Activated CD4-positive, alpha-beta memory T cell treated with anti-CD3 and anti-CD28 coated beads for 36 hours (primary cell): ENCODE measurements around the gene NYNRIN. TPM values are rescaled to one million over a fixed set of nuclear protein-coding genes. Genes with fewer than 3 reads are reported as not detected.
"Not testable (repeated sequence)": the region's sequence is repeated elsewhere in the genome, so short reads cannot be mapped to it uniquely, and the experiment has no call there.

Experiments
- CTCF ChIA-PET: fragments of 350-600 bp; sonication (Branson Sonifier 250); formaldehyde crosslinking; loops from one replicate; lab custom pipeline; 2021; ENCODE audit warnings: antibody characterized with exemption, inconsistent platforms; lab: Charles Lee
- POLR2A ChIA-PET: fragments of 350-600 bp; sonication (Branson Sonifier 250); formaldehyde crosslinking; loops from one replicate; lab custom pipeline; 2021; ENCODE audit warnings: antibody characterized with exemption; lab: Charles Lee
- DNase-seq: peaks from one replicate; pipeline ENCODE4 v3.0.0-alpha.2; 2020
- H3K27ac Mint-ChIP-seq: one replicate; pipeline ENCODE4 v1.8.0; 2021; ENCODE audit warnings: mixed read lengths
- H3K27me3 Mint-ChIP-seq: one replicate; pipeline ENCODE4 v1.8.0; 2021; ENCODE audit warnings: mixed read lengths
- H3K36me3 Mint-ChIP-seq: one replicate; pipeline ENCODE4 v1.8.0; 2021; ENCODE audit warnings: mixed read lengths
- H3K4me1 Mint-ChIP-seq: one replicate; pipeline ENCODE4 v1.8.0; 2021; ENCODE audit warnings: low read depth, mixed read lengths
- H3K4me3 Mint-ChIP-seq: one replicate; pipeline ENCODE4 v1.8.0; 2021; ENCODE audit warnings: mild to moderate bottlenecking, mixed read lengths
- H3K9me3 Mint-ChIP-seq: one replicate; pipeline ENCODE4 v1.8.0; 2021; ENCODE audit warnings: mixed read lengths
- intact Hi-C: fragments of 100-400 bp; cut with micrococcal nuclease; formaldehyde crosslinking; loops from one replicate; pipeline ENCODE4 v1.15.1; 2023
- total RNA-seq, 2 experiments: library from RNA; stranded (reverse); gene quantifications; one replicate each; pipeline ENCODE4 v1.2.3, GENCODE V29; 2021

NYNRIN gene
- total RNA-seq, 2 experiments from 2014 or later = 0.02 to 0.22 TPM

GRCh38 chr14:24382064-24382371 lies 16.8 kb upstream of the NYNRIN start:
- H3K36me3 Mint-ChIP-seq = no peaks in the 10 kb centered on the region
- no peak overlapping the region for H3K27ac Mint-ChIP-seq
- POLR2A ChIA-PET = no interaction called here
- CTCF ChIA-PET = interaction anchor here (1.3 to 1.6 kb wide), 2 partner anchors 48 to 49 kb away, joined by 3 to 4 read pairs; no protein-coding TSS in a partner anchor
- DNase-seq = no peak
- intact Hi-C loops = no loop called here
- H3K27me3 Mint-ChIP-seq = peaks cover 5% of the 10 kb centered on the region
- H3K9me3 Mint-ChIP-seq = no peaks in the 10 kb centered on the region
- H3K4me1 Mint-ChIP-seq = peaks cover 3% of the 10 kb centered on the region
- H3K4me3 Mint-ChIP-seq = no peak overlapping the region

DNA sequence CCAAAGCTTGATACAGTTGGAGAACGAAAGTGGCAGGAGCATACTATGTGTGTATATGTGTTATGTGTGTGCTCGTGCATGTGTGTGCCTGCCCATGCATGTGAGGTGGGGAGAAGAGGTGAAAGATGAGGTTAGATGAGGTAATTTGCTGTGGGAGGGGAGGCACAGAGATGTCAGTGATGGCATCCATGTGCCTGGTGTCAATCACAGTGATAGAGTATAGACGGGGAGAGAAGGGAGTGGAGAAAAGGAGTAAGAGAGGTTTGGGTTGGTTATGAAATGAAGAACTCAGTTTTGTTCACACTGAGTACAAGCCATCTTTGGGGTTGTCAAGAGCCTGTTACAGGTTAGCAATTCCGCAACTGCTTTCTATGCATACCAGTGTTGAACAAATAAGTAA lies 14.6 kb upstream of the NYNRIN start:
- CTCF ChIA-PET = interaction anchor here (1.1 kb wide), 1 partner anchor 51 kb away, joined by 3 read pairs; no protein-coding TSS in a partner anchor
- POLR2A ChIA-PET = no interaction called here
- Mint-ChIP-seq H3K27me3 (peaks cover 5% of the 10 kb centered on the region), H3K36me3 (no peaks in the 10 kb centered on the region), H3K4me1 (peaks cover 3% of the 10 kb centered on the region), H3K9me3 (no peaks in the 10 kb centered on the region), H3K27ac (no peak overlapping the region), H3K4me3 (no peak overlapping the region)
- intact Hi-C loops = no loop called here
- no peak for DNase-seq

- POLR2A ChIA-PET = no interaction called here
- H3K27ac Mint-ChIP-seq = no peak overlapping the region
- H3K9me3 Mint-ChIP-seq = no peaks in the 10 kb centered on the region
- intact Hi-C loops = no loop called here
- no peak overlapping the region for H3K4me3 Mint-ChIP-seq
- H3K4me1 Mint-ChIP-seq = peaks cover 3% of the 10 kb centered on the region
- H3K36me3 Mint-ChIP-seq = no peaks in the 10 kb centered on the region
- peaks cover 7% of the 10 kb centered on the region for H3K27me3 Mint-ChIP-seq
- no peak for DNase-seq
- CTCF ChIA-PET = interaction anchor here (1.1 kb wide), 1 partner anchor 52 kb away, joined by 3 read pairs; no protein-coding TSS in a partner anchor
Measured at GRCh38 chr14:24385524-24385923, 13.3 kb upstream of the NYNRIN start.

GRCh38 chr14:24387009-24387345 lies 11.8 kb upstream of the NYNRIN start:
- Mint-ChIP-seq H3K9me3 (no peaks in the 10 kb centered on the region), H3K4me3 (no peak overlapping the region), H3K27me3 (peaks cover 11% of the 10 kb centered on the region), H3K4me1 (no peaks in the 10 kb centered on the region), H3K27ac (no peak overlapping the region), H3K36me3 (no peaks in the 10 kb centered on the region)
- intact Hi-C loops = no loop called here
- ChIA-PET CTCF (interaction anchor here (1.5 kb wide), 1 partner anchor 45 kb away, joined by 4 read pairs; no protein-coding TSS in a partner anchor), POLR2A (no interaction called here)
- no peak for DNase-seq

GRCh38 chr14:24387579-24387978 lies 11.2 kb upstream of the NYNRIN start:
- DNase-seq, POLR2A ChIA-PET, H3K4me1 Mint-ChIP-seq, H3K27ac Mint-ChIP-seq, H3K4me3 Mint-ChIP-seq, intact Hi-C loops, H3K9me3 Mint-ChIP-seq, H3K36me3 Mint-ChIP-seq: not testable (repeated sequence)
- peaks cover 14% of the 10 kb centered on the region for H3K27me3 Mint-ChIP-seq
- CTCF ChIA-PET = interaction anchor here (1.5 kb wide), 1 partner anchor 44 kb away, joined by 4 read pairs; no protein-coding TSS in a partner anchor

DNA sequence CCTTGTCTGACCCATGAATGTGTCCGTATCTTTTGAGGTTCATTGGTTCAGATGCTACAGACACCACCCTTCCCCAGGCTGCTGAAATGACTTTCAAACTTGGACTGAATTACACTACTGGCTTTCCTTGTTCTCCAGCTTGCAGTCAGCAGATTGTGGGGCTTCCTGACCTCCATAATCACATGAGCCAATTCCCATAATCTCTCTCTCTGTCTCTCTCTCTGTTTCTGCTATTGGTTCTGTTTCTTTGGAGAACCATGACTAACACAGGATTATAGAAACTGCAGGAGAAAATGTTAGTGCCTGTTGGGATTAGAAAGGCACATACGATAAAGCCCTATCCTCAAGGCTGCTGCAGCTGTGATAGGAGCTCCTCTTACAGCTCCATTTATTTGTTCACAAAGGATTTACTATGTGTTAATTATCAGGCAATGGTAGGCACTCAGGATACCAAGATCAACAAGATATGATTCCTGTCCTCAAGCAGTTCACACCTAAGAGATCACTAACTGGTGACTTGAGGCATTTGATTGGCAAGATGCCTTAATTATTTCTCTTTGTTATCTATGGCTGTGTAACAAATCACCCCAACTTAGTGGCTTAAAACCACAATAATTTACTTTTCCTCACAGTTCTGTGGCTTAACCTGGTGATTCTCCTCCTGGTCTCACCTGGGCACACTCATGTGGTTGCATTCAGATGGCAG lies 10.2 kb upstream of the NYNRIN start:
- Mint-ChIP-seq H3K4me1 (no peaks in the 10 kb centered on the region), H3K27me3 (peaks cover 15% of the 10 kb centered on the region), H3K36me3 (no peaks in the 10 kb centered on the region), H3K27ac (no peak overlapping the region), H3K4me3 (no peak overlapping the region), H3K9me3 (no peaks in the 10 kb centered on the region)
- intact Hi-C loops = no loop called here
- CTCF ChIA-PET = interaction anchor here (1.0 kb wide), 1 partner anchor 15 kb away, joined by 3 read pairs; no protein-coding TSS in a partner anchor
- POLR2A ChIA-PET = no interaction called here
- DNase-seq = no peak

- H3K36me3 Mint-ChIP-seq = no peaks in the 10 kb centered on the region
- CTCF ChIA-PET = interaction anchor here (1.0 kb wide), 1 partner anchor 16 kb away, joined by 3 read pairs; no protein-coding TSS in a partner anchor
- intact Hi-C loops = no loop called here
- POLR2A ChIA-PET = no interaction called here
- no peak overlapping the region for H3K4me3 Mint-ChIP-seq
- no peak for DNase-seq
- no peaks in the 10 kb centered on the region for H3K9me3 Mint-ChIP-seq
- no peaks in the 10 kb centered on the region for H3K4me1 Mint-ChIP-seq
- H3K27me3 Mint-ChIP-seq = peaks cover 13% of the 10 kb centered on the region
- H3K27ac Mint-ChIP-seq = no peak overlapping the region
Measured at GRCh38 chr14:24389226-24389848, 9.5 kb upstream of the NYNRIN start.

DNA sequence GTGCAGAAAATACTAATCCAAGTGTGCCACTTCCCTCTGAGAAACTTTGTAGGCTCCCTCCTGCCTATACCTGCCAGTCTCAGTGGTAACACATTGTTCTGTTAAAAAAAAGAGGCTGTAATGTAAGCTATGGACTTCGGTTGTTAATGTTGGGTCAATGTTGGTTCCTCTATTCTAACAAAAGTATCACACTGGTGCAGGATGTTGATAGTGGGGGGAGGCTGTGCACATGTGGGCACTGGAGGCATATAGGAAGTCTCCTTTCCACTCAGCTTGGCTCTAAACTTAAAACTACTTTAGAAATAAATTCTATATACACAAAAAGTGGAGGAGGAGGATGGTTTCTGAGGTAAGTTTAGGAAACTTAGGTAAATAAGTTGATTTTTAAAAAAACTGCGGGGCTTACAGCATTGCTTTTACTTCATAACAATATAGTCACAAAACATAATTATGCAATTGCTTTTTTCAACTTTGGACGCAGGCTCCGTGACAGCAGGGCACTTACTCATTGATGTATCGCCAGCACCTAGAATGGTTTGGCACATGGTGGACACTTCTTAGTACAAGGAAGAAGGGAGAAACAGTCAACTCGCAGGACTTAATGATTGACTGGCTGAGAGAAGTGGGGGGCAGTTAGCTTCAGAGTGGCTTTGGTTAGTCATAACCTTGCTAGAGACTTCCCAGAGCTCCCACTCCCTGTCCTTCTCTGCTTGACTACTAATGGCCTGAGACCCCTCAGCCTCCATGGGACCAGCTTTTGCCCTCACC lies 7.9 kb upstream of the NYNRIN start:
- Mint-ChIP-seq H3K36me3 (no peaks in the 10 kb centered on the region), H3K9me3 (no peaks in the 10 kb centered on the region), H3K27ac (no peak overlapping the region), H3K4me1 (no peaks in the 10 kb centered on the region), H3K27me3 (peaks cover 10% of the 10 kb centered on the region), H3K4me3 (no peak overlapping the region)
- intact Hi-C loops = no loop called here
- ChIA-PET CTCF (no interaction called here), POLR2A (no interaction called here)
- DNase-seq = no peak

- H3K4me3 Mint-ChIP-seq = no peak overlapping the region
Measured at GRCh38 chr14:24392325-24393091, 6.3 kb upstream of the NYNRIN start.

DNA sequence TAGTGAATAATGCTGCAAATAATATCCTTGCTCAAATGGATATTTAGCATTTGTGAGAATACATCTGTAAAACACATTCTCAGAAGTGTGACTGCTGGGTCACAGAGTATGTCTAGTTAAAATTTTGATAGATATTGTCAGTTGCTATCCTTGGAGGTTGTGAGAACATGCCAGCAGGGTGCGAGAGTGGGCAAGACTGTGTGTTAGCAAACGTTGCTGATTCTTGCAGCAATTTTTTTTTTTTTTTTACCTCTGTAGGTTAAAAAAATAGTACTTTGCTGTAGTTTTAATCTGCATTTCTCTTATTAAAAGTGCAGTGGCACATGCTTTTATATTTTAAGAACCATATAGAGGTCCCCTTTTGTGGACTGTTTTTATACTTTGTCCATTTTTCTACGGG lies 4.5 kb upstream of the NYNRIN start:
- POLR2A ChIA-PET = no interaction called here
- no peak overlapping the region for H3K4me3 Mint-ChIP-seq
- H3K27me3 Mint-ChIP-seq = peaks cover 10% of the 10 kb centered on the region
- CTCF ChIA-PET = no interaction called here
- H3K9me3 Mint-ChIP-seq = no peaks in the 10 kb centered on the region
- intact Hi-C loops = no loop called here
- DNase-seq = no peak
- H3K4me1 Mint-ChIP-seq = peaks cover 2% of the 10 kb centered on the region
- no peaks in the 10 kb centered on the region for H3K36me3 Mint-ChIP-seq
- no peak overlapping the region for H3K27ac Mint-ChIP-seq

More at GRCh38 chr14:24392325-24393091, 6.3 kb upstream of the NYNRIN start:
- intact Hi-C loops = no loop called here
- POLR2A ChIA-PET = no interaction called here
- no peak for DNase-seq
- Mint-ChIP-seq H3K27me3 (peaks cover 10% of the 10 kb centered on the region), H3K9me3 (no peaks in the 10 kb centered on the region), H3K36me3 (no peaks in the 10 kb centered on the region), H3K27ac (no peak overlapping the region), H3K4me1 (no peaks in the 10 kb centered on the region)
- CTCF ChIA-PET = interaction anchor here (0.7 kb wide), 1 partner anchor 255 kb away, joined by 3 read pairs; no protein-coding TSS in a partner anchor

GRCh38 chr14:24395609-24396582 lies 2.9 kb upstream of the NYNRIN start:
- Mint-ChIP-seq H3K9me3 (no peaks in the 10 kb centered on the region), H3K36me3 (no peaks in the 10 kb centered on the region), H3K4me3 (no peak overlapping the region), H3K27ac (no peak overlapping the region), H3K27me3 (peaks cover 12% of the 10 kb centered on the region), H3K4me1 (peaks cover 7% of the 10 kb centered on the region)
- ChIA-PET CTCF (interaction anchor here (0.6 to 1.7 kb wide), 4 partner anchors 10 to 36 kb away, joined by 3 to 6 read pairs (median 3); no protein-coding TSS in a partner anchor), POLR2A (no interaction called here)
- DNase-seq = no peak
- intact Hi-C loops = no loop called here
